GM19193 (cell line): ENCODE results near the gene INPP5B.

Experiments used
- POLR2A ChIP-seq: IDR thresholded peaks from 4 replicates; pipeline ENCODE4 v1.6.1; 2011; ENCODE audit not compliant: insufficient read depth, insufficient read length; ENCODE audit errors: extremely low read depth

The INPP5B gene

DNA sequence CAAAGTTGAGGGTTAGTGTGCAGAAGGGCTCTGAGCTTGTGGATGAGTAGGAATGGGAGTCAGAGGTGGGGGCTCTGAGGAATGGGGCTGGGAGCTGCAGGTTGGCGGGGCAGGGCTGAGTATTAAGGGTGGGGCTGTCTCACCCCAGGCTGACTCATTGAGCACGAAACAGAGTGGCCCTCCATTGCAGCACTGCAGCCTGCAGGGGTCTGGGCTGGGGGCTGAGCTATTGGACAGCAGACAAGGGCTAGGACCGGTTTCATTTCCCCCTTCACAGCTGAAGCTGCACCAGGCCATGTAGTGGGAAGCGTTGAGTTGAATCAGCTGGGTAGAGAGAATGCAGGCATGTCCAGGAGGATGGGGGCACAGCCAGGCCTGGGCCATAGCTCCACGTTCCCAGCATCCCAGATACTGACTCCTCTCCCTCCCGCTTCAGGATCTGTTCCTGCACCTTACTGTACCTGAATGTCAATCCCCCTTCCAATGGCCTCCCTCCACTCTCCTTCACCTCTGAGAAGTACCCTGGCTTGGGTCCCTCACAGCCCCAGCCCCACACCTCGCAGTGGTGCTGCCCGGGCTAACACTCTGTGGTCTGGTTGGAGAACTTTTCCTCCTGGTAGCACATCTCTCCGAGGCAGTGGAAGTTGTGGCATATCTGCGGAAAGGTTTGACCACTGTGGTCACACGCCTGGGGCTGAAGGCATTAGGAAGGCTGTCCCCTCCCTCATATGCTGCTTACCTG, 4.4 kb upstream of the INPP5B start:
- no peak for TF ChIP-seq POLR2A

- TF ChIP-seq POLR2A: no peak
These were observed 2.8 kb upstream of the INPP5B start for GRCh38 chr1:37949524-37950152.

DNA sequence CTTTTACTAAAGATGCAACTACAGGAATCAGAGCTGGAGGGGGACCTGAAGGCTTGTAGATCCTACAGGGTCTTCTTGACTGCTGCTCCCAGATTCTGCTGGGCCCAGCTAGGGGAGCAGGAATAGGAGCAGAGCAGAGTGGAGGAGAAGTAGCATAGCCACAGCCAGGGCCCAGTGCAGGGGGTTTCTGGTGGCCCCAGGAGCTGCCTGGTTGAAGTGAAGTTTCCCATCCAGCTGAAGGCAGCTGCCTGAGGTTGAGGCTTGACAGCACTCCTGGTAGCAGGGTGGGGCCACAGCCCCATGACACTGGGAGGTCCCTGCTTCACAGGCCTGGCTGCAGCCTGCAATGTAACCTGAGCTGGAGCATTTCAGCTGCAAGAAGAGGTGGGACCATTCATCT, 2.0 kb upstream of the INPP5B start:
- no peak for TF ChIP-seq POLR2A

DNA sequence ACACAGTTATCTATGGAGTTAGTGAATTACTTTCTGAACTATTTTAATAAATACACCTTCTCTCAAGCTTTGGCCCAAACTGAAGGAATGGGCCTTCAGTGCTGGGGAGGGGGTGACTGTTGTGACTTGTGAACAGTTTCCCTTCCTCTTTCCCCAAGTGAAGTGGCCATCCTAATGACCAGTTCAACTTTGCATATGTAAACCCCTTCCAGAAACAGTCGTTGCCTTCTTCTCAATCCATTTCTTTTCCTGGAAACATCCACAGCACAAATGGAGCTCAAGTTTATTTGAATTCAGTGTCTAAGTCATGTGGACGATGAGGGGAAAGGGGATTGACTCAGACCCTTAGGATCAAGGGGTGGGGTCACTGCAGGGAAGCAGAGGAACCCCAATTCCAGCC, 1.3 kb upstream of the INPP5B start:
- TF ChIP-seq POLR2A: no peak

DNA sequence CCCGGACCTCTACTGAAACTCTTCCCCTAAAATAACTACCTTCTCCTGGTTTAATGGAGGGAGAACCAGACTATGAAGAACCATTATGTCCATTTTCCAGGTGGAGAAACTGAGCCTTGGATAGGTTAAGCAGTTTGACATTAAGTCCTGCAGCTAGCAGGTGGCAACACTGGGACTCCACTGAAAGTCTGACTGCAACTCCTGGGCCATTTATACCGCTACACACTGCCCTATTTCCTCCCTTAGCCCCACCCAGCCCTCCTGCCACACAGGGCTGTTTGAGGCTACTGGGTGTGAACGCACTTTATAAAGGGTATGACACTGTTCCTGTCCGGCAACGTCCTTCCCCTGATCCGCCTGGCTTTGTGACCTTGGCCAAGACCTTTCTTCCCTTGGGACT, 511 bp upstream of the INPP5B start:
- no peak for TF ChIP-seq POLR2A

DNA sequence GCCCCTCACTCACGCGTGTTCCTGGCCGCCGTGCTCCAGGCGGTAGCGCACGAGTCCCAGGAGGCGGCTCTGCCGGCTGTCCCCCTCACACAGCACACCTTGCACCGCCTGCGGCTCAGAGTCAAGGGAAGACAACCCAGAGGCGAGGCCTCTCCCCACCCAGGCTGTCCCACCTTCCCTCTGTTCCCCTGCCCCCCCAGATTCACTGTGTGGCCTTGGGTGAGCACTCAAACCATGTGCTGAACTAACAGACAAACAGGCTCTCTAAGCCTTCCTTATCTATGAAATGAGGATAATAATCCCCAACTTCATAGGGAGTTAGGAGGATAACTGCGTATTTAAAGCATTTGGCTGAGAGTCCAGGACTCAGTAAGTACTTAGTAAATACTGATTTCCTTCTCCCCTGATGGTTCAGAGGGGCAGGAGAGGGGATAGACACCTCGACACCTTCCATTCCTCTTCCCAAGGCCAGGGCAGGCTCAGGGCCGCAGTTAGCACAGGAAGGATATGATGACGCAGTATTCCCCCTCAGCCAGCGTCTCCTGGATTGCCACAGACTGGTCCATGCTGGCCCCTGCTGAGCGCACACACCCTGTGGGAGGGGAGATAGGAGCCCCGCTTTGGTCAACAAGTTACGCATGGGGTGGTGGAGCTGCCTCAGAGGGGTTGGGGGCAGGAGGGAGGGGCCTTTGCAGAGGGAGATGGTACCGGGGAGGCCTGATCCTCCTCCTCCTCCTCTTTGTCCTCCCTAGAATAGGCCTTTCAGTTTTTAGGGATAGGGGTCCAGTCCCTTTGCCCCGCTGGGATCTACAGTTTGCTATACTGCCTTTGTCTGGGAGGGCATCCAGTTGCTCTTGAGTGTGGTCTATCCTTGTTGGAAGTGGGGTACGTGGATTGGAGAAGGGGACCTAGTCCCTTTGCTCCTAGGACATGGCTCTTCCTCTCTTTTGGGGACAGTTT, 830 bp downstream of the INPP5B start:
- TF ChIP-seq POLR2A: no peak

GRCh38 chr1:37945251-37945650, 1.6 kb downstream of the INPP5B start:
- no peak for TF ChIP-seq POLR2A

DNA sequence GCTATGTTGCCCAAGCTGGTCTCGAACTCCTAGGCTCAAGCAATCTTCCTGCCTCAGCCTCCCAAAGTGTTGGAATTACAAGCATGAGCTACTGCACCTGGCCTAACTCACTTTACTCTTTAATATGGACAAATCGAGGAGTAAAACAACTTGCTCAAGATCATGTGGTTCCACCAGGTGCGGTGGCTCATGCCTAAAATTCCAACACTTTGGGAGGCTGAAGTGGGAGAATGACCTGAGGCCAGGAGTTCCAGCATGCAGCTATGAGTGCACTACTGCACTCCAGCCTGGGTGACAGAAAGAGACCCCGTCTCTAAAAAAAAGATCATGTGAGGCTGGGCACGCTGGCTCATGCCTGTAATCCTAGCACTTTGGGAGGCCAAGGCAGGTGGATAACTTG, 2.0 kb downstream of the INPP5B start:
- TF ChIP-seq POLR2A: no peak

DNA sequence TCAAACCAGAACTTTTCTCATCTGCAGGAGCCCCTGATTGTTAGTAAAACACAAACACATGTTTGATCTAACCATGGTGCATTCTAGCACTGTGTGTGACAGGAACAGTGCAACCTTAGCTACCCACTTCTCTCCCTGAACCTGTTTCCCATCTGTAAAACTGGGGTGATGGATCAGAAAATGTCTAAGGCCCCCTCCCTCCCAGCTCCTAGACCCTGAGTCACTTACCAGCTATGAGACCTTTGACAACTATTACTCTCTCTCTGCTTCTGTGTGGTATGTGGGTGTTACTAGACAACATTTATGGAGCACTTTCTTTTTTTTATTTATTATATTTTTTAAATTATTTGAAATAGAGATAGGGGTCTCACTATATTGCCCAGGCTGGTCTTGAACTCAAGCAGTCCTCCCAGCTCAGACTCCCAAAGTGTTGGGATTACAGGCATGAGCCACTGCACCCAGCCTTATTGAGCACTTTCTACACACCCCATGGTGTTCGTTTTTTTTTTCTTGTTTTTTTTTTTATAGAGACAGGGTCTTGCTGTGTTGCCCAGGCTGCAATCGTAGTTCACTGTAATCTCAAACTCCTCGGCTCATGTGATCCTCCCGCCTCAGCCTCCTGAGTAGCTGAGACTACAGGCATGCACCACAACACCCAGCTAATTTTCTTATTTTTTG, 2.6 kb downstream of the INPP5B start:
- TF ChIP-seq POLR2A: no peak

DNA sequence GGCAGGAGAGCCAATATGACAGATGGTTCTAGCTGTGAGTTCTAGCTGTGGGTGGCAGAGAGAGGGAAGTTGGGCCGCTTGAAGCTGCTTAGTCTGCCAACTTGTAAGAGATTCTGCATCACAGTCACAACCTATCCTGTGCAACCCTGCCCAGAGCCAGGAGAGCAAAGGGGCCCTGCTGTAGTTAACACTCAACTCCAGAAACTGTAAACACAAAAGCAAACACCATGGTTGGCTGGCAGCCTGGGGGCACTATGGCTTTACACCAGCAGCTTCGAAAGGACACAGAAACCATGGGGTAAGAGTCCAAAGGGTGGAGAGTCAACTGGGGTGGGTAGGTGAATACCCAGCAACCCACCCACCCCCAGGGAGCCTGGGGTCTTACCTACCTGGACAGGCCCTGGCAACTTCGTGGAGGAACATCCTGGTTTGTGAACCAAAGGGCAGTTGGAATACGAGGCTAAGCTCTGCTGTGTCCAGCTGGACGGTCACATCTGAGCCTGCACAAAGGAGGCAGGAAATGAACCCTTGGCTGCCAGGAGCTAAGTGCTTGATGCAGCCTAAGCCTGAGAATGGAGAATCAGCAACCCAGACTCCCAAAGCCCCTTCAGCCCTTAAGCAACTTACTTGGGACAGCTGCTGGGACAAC, 6.4 kb downstream of the INPP5B start:
- no peak for TF ChIP-seq POLR2A

- TF ChIP-seq POLR2A: no peak
These were observed 14.1 kb downstream of the INPP5B start for GRCh38 chr1:37932759-37933158.

GRCh38 chr1:37931361-37932158, 15.3 kb downstream of the INPP5B start:
- TF ChIP-seq POLR2A: peak; percentile 74

DNA sequence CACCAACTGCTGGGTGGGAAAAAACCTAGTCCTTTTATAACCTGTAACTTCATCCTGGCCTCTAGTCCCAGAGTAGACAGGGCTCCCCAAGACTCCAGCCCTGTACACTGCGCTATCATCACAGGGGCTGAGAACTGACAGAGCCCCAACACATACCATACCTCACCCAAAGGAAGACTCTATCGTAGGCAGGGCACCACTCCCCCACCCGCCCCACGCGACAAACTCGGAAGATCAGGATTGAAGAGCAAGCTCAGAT, 15.8 kb downstream of the INPP5B start:
- no peak for TF ChIP-seq POLR2A
